ENCODE results near the gene SF1.

The SF1 gene

DNA sequence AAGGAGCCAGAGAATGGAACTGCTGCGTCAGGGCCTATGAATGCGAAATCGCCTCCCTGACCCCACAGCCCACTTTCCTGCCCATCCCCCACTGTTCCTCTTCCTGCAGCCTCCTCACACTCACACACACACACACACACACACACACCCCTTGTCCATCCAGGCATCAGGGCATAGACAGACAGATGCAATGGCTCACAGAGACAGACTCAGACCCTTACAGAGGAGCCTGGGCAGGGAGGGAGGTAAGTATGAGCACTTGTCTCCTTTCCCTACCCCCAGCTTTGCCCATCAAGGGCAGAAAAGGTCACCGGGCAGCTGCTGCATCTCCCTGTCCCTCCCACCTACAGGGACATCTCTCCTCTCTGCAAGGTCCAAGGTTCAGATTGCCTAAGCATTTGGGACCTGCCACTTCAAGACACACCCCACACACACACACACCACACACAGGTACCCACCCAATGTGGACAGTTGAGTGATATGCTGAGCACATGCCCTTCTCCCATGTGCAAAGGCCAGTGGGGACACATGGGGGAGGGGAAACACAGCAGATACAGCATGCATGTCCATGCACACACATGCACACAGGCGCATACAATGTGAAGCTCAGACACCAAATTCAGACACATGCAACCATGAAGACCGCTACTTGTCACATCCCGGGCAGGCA lies 53.3 kb downstream of the SF1 start:
- DNase-seq (ENCODE audit: low read depth in 2 of 2), result no peak

DNA sequence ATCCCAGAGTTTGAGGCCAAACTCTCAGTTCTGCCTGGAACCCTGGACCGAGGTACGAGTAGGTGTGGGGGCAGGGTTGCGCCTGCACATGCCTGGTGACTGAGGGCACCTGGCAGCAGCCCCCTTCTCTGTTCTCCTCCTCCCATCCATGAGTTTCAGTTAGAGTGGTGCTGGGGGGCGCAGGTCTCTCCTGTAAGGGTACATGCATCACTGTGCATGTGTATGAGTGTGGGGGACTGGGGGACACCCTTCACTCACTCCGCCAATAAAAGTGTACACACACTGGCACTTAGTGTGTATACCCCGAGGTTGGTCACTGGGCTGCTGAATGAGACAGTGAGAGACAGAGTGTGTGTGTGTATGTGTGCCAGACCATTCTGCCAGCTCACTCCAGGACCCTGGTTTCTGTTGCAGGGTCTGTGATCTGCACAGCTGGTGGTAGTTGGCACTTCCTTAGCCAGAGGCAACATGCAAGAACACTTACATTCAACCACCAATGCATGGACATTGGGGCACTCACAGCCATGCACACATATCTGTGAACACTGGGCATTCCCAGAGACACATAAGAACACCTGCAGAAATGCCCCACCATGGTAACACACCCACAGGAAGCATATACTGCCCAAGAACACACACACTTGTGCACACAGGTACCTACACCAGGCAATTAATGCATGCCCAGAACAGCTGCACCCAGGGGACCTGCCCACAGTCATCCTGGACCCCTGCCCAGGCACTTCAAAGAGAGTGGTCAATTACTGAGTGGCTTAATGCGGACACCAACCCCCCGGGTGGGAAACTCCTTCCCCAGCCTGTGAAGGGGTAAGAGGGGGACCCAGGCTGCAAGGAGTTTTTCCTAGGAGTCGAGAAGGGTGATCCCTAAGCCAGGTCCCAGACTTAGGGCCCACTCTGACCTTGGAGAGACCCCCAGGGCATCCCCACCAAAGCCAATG lies 54.2 kb downstream of the SF1 start:
- no peak for DNase-seq (ENCODE audit: low read depth in 2 of 2)

DNA sequence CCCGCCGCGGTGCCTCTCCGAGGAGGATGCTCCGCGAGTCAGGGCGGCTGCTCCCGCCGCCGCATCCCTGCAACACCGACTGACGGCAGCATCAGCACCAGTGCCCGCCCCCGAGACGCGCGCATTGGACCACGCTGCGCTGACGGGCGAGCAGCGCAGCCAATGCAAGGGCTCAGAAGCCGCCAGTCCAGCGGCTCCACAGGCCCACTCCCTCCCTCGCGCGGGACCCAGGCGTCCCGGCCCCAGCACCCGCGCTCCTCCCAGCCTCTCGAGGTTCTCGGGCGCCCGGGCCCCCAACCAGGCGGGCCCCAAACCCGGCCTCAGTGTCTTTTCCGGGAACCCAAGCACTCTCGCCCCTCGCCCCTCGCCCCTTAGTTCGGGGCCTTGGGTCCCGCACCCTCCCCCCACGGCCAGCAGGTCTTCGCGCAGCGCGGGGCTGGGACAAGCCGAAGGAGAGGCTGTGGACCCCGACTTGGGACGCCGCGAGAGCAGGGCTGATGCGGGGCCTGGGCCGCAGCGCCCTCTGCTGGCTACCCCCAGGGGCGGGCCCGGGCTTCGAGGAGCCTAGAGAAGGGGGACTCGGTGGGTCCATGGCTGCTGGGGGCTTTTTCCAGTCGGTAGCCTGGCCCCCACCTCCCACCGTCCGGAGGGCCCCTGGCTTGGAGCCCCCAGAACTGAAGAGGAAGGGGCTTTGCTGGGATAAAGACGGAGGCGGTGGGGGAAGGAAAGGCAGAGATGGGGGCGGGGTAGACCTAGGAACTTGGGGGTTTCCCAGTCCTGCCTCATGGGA lies 55.0 kb downstream of the SF1 start, which contains the start of gene NRXN2:
Gene NRXN2, minus strand, starts transcription at position 81 of the 790 bp plus-strand sequence. CDS start 9,498 bp downstream, outside the sequence.
- peak; percentile 70 to 85 for DNase-seq (ENCODE audit: low read depth in 2 of 2)

DNA sequence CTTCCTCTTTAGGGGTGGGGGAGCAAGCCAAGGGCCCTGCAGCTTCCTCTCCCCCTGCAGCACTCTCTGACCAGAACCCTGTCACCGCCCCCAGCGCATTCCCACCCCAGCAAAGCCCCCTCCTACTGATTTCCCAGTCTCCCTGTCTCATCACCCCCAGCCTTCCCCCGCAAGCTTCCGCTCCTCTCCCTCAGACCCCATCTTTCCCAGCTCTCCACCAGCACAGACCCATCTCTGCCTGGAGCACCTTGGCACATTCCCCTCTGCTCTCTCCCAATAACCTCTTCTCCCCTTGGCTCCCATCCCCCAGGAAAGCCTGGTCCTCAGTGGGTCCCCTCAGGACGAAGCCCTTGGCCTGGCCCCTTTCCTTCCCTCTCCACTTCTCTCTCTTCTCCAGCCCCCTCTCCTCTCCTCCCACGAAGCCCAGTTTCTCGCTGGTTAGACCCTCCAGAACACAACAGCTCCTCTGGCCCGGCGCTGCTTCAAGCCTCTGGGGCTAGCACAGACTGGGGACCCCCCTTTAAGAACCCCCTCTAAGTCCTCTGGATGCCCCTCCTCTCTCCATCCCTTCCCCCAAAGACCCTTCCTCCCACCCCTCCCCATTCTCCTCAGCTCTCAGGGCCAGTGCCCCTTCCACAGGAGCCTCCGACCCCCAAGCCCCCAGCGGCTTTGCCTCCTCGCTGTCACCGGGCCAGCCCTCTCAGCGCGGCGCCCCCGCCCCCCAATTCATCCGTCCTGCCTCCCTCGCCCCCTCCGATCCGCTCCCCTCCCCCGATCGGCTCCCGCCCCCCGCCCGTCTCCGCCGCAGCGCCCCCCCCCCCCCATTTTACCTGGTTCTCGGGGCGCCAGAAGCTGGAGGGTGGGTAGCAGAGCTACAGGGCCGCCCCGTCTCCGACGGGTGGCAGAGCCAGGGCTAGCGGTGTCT lies 55.9 kb downstream of the SF1 start:
- no peak for DNase-seq (ENCODE audit: low read depth in 2 of 2)

DNA sequence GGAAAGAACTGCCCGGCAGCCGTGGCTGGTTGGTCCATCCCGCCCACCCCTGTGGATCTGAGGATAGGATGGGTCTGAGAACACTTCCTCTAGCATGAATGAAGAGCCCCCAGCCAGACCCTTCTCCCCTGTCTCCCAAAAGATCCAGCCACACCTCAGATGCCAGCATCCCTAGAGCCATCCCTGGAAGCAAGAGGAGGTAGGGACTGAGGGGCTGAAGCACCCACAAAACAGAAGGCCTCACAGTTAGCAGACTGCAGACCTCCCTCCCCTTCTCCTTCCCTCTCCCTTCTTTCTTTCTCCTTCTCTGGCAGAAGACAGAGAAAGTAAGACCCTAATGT lies 57.0 kb downstream of the SF1 start:
- DNase-seq (ENCODE audit: low read depth in 2 of 2), result no peak

DNA sequence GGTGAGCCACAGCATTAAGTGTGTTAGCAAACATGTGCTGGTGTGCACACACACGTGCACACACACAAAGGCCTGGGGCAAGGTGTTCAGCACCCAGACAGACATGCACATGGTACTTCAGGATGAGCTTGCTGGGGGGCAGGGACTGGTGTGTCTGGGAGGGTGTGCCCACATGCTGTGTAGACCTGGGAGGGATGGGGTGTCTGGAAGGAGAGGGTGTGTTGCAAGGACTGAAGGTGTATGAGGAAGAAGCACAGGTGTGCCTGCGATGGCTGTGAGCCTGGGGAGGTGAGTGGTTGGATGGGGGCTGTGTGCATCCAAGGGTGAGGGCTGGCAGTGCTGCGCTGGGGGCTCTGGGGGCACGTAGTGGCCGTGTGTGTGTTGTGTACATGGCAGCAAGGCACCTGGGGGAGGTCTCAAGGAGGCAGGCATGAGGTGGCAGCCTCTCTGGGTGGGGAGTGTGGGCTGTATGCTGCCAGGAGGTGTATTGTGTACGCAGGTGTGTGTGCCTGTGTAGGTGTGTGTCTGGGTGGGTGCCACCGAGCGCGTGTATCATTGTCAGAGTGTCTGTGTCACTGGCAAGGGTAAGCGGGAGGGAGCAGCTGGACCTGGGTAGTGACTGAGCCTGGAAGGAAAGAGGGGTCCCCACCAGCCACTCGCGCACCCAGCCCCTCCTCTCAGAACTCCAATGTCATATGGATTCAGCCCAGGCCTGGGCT lies 57.5 kb downstream of the SF1 start:
- DNase-seq (ENCODE audit: low read depth in 2 of 2), result no peak

DNA sequence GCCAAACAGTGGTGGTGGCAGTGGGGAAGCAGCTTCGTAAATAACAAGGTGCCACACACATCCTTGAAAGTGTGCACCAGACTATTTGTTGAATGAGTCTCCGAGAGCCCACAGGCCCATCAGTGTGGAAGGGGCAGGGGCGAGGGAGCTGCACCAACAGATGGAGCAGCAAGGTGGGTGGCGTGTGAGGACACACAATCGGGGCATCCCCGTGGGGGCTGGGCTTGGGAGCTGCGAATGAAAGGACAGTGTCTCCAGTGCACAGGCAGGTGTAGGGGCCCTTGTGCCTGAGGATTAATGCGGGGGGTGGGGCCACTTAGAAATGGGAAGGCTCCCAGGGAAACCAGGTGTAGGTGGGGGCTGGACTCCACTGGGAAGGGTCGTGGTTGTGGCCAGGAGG lies 58.2 kb downstream of the SF1 start:
- DNase-seq (ENCODE audit: low read depth in 2 of 2), result no peak

DNA sequence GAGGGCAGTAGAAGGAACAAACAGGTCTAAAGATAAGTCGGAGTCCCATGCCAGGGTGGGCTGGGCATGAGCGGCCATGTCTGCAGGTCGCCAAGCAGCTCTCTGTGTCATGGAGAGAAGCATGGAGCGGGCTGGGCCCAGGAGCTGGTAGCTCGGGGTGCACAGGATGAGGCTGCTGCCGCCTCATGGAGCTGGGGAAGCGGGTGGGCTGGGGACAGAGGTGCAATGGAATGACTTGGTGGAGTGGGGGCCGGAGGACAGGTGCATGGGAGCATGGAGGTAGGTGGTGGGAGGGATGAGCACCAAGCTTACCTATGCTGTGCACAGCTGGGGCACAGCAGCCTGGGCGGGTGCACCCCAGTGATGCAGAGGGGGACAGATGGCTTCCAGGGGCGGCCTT lies 58.9 kb downstream of the SF1 start:
- DNase-seq (ENCODE audit: low read depth in 2 of 2), result no peak

DNA sequence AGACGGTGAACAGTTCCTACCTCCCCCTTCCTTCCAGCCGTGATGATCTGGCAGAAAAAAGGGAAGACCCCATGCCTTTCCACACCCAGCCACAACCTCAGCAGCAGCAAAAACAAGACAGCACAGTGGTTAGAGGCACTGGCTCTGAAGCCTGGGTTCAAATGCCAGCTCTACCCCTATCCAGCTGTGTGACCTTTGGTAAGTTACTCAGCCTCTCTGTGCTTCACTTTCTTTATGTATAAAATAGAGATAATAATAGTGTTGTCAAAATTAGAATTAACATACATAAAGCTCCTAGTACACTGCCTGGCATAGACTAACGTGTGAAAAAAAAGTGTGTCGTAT lies 59.6 kb downstream of the SF1 start:
- no peak for DNase-seq (ENCODE audit: low read depth in 2 of 2)

DNA sequence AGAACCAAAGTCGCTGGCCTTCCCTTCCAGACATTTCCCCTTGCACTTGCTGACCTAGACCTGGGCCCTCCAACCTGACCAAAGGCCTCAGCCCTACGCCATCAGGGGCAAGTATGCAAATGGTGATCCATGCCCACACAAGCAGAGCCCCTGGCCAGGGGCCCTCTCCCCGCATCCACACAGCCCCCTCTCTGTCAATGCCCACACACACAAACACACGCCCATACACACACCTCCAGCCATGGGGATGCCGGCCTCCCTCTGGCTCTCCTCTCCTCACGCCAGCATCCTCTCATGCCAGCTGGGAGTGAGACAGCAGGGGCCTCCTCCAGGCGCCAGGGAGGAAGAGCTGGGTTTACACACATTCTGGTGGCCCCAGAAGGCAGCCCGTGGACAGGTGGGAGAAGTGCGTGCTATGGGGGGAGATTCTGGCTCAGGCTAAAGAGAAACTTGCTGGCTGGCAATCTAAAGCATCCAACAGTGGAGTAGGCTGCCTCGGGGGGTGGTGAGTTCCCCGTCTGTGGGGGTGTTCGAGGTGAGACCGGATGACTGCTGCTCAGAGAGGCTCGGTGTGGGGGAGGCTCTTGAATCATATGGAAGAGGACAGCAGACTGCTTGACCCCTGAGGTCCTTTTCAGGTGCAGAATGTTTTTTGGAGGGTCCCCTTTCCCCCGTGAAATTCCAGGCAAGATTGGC lies 60.1 kb downstream of the SF1 start:
- no peak for DNase-seq (ENCODE audit: low read depth in 2 of 2)

DNA sequence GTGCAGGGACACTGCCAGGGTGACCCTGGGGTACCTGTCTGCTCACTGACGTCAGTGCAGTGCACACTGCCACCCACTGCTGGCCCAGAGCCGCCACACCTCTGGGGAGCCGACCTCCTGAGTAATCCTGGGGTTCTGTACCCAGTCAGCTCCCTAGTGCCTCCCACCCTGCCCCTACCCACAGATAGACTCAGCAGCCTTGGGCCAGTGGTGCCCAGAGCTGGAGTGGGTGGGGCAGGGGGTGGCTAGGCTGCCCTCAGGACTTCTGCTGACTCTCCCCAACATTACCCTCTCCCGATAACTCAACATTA lies 61.1 kb downstream of the SF1 start:
- DNase-seq (ENCODE audit: low read depth in 2 of 2), result no peak

DNA sequence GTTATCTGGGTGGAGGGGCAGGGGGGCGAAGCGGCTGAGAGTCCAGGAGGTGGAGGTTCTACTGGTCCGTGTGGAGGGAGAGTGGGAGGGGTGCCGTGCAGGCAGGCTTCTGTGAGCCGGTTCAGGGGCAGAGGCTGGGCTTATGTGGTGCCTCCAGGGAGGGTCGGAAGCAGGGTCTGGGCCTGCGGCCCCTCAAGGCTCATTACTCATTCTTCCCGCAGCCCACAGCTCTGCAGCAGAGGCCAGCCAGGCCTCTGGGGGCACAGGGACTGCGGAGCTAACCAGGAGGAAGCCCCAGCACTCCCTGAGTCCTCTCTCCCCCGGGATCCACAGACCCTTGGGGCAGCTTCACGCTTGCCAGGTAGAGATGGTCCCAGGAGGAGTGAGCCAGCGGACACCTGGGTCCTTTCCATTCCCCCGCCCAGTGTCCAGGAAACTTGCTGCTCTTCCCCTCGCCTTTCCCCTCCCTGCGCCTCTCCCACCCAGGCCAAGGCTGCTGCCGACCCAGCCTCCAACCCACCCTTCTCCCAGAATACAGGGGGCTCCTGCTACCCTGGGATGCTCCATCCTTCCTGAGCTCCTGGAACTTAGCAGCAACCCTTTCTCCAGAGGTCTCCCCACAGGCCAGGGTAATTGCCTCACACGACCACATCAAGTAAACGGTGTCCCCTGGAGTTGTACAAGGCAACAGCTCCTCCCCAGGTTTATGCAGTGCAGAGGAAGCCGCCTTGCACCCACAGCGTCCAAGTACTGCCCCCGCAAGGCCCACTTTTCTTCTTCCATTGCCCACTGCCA lies 61.7 kb downstream of the SF1 start:
- DNase-seq (ENCODE audit: low read depth in 2 of 2), result no peak

DNA sequence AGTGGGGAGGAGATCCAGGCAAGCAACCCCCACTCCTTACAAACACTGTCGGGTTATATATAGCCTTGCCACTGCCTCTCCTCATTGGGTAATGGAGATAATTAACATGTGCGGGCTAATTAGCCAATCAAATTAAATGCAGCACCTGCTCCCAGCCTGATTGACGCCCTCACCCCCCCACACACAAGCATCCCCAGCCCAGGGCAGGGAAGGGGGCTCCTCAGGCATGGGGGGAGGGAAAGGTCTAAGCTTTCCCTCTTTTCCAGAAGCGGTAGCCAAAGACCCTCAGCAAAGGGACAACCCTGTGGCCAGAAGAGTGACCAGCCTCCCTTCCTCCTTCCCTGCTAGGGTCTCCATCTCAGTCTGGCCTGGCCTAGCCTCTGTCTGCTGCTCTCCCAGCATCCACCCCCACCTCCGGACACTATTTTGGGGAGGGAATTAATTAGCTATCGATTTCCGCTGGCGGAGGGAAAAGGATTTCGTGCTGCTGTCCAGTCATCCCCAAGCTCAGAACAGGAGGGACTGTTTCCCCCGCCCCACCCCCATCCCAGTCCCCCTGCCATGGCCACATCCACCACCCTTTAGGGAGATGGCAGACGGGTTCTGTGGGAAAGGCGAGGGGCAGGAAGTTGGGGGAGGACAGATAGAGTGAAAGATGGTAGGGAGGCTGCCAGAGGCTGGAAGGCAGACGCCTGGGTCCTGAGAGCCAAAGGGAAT lies 62.4 kb downstream of the SF1 start:
- DNase-seq (ENCODE audit: low read depth in 2 of 2), result no peak

DNA sequence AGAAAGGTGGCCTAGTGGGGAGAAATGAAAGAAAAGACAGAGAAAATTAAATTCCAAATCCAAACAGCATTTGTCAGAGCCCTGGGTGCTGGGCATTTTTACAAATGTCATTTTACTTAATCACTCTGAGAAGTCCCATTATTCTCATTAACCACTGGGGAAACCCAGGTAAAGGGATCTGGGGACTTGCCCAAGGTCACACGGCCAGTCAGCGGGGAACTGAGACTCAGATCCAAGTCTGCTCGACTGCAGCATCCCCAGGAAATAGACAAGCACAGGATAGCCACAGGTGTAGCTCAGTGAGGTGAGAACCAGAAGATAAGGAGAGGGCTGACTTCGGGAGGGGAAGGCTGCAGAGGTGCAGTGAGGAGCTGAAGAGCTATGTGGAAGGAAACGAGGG lies 63.2 kb downstream of the SF1 start:
- DNase-seq (ENCODE audit: low read depth in 2 of 2), result no peak

DNA sequence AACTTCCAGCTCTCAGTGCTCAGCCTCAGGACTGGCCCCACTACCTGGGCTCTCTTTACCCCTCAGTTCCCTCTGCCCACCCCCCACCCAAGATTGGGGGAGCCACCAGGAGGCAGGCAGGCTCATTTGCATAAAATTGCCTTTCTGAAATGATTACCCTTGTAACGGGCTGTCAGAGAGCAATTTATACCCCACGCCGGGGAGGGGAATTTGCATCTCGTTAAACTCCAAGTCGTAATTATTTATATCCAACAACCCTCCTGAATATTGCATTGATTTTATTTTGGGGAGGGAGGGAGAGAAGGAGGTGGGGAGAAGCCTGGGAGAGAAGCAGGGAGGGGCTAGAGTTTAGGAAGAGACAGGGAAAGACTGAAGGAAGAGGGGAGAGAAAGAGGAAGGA lies 63.7 kb downstream of the SF1 start:
- no peak for DNase-seq (ENCODE audit: low read depth in 2 of 2)

Measured in stimulated activated CD4-positive, alpha-beta T cell treated with anti-CD3 and anti-CD28 coated beads, Interleukin-12 subunit alpha, Interleukin-12 subunit beta, amount 100 ng/mL, for 24 hours (primary cell).